Pancreas (tissue), 10 donors: ENCODE results near the gene ALDH1A1. TPM values are rescaled to one million over a fixed set of nuclear protein-coding genes. Genes with fewer than 3 reads are reported as not detected.

Experiments
- ATAC-seq, 4 donors: fragments of 200-7000 bp; cut with Tn5 transposase; one replicate each; pipeline versions ENCODE4 v1.8.0 to v1.9.1; 2020; ENCODE audit warnings: mild to moderate bottlenecking in 4 of 4, moderate library complexity in 4 of 4
- DNase-seq, 6 donors: peaks; one replicate each; pipeline ENCODE4 v3.0.0-alpha.2; 2020
- FAIRE-seq: peaks from 2 replicates; lab custom pipeline; 2012; peaks lifted over from hg19 to GRCh38; lab: Jason Lieb, UNC
- H3K27ac ChIP-seq, 4 donors: fragments of 200-600 bp; sonication (generic); 1 replicate in 3 of 4; 2 replicates in 1 of 4; pipeline versions ENCODE4 v1.5.0 to v1.8.0; 2020
- H3K27me3 ChIP-seq, 4 donors: fragments of 200-600 bp; one replicate each; pipeline ENCODE4 v1.8.0; 2021
- H3K36me3 ChIP-seq, 3 donors: fragments of 200-600 bp; sonication (generic) in 1 of 3; one replicate each; pipeline versions ENCODE4 v1.5.0 to v1.8.0; 2020 to 2021
- H3K4me1 ChIP-seq, 3 donors: fragments of 200-600 bp; one replicate each; pipeline ENCODE4 v1.8.0; 2021
- H3K4me3 ChIP-seq, 4 donors: fragments of 200-600 bp; sonication (generic) in 2 of 4; one replicate each; pipeline versions ENCODE4 v1.5.0 to v1.8.0; 2020 to 2021
- H3K9me3 ChIP-seq, 4 donors: fragments of 200-600 bp; one replicate each; pipeline ENCODE4 v1.8.0; 2021
- WGBS, 2 donors: extraction: QIAGEN DNeasy Blood & Tissue Kit; methylation state at CpG; one replicate each; pipeline ENCODE4 v1.1.7; 2013; 5-methylcytosine and 5-hydroxymethylcytosine counted together
- intact Hi-C, 3 donors: fragments of 100-400 bp; cut with DNase I; formaldehyde crosslinking; loops; one replicate each; pipeline versions ENCODE4 v1.11.1 to v1.14.2; 2022
- polyA plus RNA-seq, 2 donors: library from polyadenylated mRNA; stranded (reverse); fragments of 200-250 nt; gene quantifications; one replicate each; pipeline ENCODE4 v1.2.3, GENCODE V29; 2013
- total RNA-seq, 6 donors: library from RNA; stranded (reverse); fragmentation: NEBNext Ultra II Directional in 4 of 6; extraction: Animal tissue kit (Norgen Biotek cat#: 25700) in 4 of 6; gene quantifications; one replicate each; pipeline versions ENCODE4 v1.2.1 to v1.2.4, GENCODE V29; 2021 to 2023
- TF ChIP-seq, protein P1 (sequence below), 4 donors: fragments of 200-600 bp; sonication (generic) in 3 of 4; IDR thresholded peaks; one replicate each; pipeline versions ENCODE4 v1.5.0 to v1.8.0; 2021; ENCODE audit warnings: antibody characterized with exemption in 4 of 4
- donor health status: healthy with polysubstance abuse.
- donor health status: DM: no; HTN: no; CAD: no; lungs with moderate emphysema.
- donor health status: DM: no; HTN: no; CAD: no.
- donor health status: control.
- donor health status: control.
- donor health status: Bipolar disorder and iron deficiency.
- donor health status: DM: yes; HTN: yes; CAD: no.
- donor health status: DM: no; HTN: no; CAD: no.
- donor health status: DM: no; HTN: no; CAD: no.
- donor health status: DM: yes; HTN: yes; CAD: no.

Gene ALDH1A1
- total and polyA plus RNA-seq, 8 donors = 141 to 275 (median 176) TPM

- TF ChIP-seq, protein P1, sequence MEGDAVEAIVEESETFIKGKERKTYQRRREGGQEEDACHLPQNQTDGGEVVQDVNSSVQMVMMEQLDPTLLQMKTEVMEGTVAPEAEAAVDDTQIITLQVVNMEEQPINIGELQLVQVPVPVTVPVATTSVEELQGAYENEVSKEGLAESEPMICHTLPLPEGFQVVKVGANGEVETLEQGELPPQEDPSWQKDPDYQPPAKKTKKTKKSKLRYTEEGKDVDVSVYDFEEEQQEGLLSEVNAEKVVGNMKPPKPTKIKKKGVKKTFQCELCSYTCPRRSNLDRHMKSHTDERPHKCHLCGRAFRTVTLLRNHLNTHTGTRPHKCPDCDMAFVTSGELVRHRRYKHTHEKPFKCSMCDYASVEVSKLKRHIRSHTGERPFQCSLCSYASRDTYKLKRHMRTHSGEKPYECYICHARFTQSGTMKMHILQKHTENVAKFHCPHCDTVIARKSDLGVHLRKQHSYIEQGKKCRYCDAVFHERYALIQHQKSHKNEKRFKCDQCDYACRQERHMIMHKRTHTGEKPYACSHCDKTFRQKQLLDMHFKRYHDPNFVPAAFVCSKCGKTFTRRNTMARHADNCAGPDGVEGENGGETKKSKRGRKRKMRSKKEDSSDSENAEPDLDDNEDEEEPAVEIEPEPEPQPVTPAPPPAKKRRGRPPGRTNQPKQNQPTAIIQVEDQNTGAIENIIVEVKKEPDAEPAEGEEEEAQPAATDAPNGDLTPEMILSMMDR (IDR thresholded peaks at IDR 0.05) = no peak
- no peaks in the 10 kb centered on the region for H3K27me3 ChIP-seq
- H3K36me3 ChIP-seq = peaks cover 0 to 59% (median 16%) of the 10 kb centered on the region in 3 donors
- no peaks in the 10 kb centered on the region for H3K9me3 ChIP-seq
- FAIRE-seq (no peak), ATAC-seq (no peak), DNase-seq (no peak)
- no peak overlapping the region for H3K4me3 ChIP-seq
- H3K27ac ChIP-seq = no peak overlapping the region
- H3K4me1 ChIP-seq = no peaks in the 10 kb centered on the region
- WGBS, 2 donors = 67 to 71% methylated on average over 1 of the region's 1 CpG
- intact Hi-C loops = no loop called here
These were observed 34.9 kb downstream of the ALDH1A1 start for GRCh38 chr9:72917892-72918509.

DNA sequence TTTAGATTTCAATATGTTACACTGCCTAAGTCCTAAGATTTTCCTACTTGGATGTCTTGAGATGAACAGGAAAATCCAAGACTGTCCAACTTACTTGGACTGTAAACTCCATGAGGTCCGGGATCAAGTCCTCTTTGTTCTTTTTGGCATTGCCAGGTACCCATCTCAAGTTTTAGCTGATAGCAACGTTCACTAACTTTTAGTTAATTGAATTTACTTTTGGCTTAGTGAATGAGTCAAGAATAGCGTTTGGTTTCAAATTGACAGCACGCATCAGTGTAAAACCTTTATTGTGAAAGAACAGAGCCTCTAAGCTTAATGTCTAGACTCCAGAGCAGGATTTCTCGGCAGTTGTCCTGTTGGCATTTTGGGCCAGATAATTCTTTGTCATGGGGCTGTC, 37.2 kb downstream of the ALDH1A1 start:
- intact Hi-C loops = no loop called here
- no peak overlapping the region for H3K27ac ChIP-seq
- no peak overlapping the region for H3K4me3 ChIP-seq
- ATAC-seq = no peak
- H3K36me3 ChIP-seq = peaks cover 0 to 57% (median 16%) of the 10 kb centered on the region in 3 donors
- H3K4me1 ChIP-seq = no peaks in the 10 kb centered on the region
- no peak for DNase-seq
- H3K27me3 ChIP-seq = no peaks in the 10 kb centered on the region
- no peak for FAIRE-seq
- TF ChIP-seq, protein P1 (IDR thresholded peaks at IDR 0.05) = no peak
- no peaks in the 10 kb centered on the region for H3K9me3 ChIP-seq
- 65 to 71% methylated on average over 5 of the region's 5 CpGs for WGBS, 2 donors

DNA sequence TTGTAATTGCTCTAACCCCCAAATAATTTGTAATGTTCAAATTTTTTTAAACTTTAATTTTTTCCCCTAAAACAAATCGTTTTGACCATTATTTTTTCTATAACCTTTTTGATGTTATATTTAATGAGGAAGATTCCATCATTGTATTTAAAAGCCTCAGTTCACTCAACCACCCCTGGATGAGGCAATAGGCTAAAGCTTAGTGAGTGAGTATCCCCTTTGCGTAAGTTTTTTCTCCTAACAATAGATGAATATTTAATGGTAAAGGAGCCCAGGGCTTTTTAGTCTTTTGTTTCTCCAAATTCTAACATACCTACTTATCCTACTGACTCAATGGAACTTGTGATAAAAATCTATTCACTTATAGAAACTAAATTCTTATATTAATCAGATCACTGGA, 38.1 kb downstream of the ALDH1A1 start:
- H3K36me3 ChIP-seq = peaks cover 0 to 54% (median 16%) of the 10 kb centered on the region in 3 donors
- no peak overlapping the region for H3K27ac ChIP-seq
- no peak for FAIRE-seq
- WGBS, 2 donors = 75 to 86% methylated on average over 2 of the region's 2 CpGs
- DNase-seq = no peak
- TF ChIP-seq, protein P1 (IDR thresholded peaks at IDR 0.05) = no peak
- peaks cover 0 to 4% (median 0%) of the 10 kb centered on the region in 3 donors for H3K4me1 ChIP-seq
- no peaks in the 10 kb centered on the region for H3K27me3 ChIP-seq
- H3K9me3 ChIP-seq = no peaks in the 10 kb centered on the region
- intact Hi-C loops = no loop called here
- no peak overlapping the region for H3K4me3 ChIP-seq
- no peak for ATAC-seq

DNA sequence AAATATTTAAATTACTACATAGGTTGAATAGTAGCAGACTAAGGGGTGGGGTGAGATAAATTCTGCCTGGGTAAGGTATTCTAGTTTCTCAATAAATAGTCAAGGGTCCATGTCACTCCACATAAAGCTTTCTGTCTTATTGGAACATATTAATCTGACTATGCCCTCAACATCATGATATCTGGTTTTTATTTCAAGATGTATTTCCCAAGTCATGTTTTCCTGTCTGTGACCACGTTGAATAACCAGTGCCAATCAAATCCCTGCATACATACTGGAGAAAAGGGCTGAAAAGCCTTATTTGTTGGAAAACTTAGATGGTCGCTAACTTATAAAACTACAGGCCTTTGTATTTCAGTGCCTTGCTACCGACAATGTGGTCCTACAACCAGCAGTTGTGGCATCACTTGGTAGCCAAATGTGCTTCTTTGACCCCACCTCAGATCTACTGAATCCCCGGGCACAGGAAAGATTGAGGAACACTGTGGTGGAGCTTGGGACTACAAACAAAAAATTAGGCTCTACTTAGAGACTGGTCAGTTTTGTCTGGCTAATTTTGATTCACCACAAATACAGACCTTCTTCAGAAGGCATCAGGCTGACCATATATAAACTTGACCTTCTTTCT, 39.4 kb downstream of the ALDH1A1 start:
- peaks cover 0 to 44% (median 20%) of the 10 kb centered on the region in 3 donors for H3K36me3 ChIP-seq
- FAIRE-seq (no peak), DNase-seq (no peak), ATAC-seq (no peak)
- H3K27ac ChIP-seq = no peak overlapping the region
- H3K27me3 ChIP-seq = no peaks in the 10 kb centered on the region
- H3K4me3 ChIP-seq = no peak overlapping the region
- peaks cover 0 to 10% (median 9%) of the 10 kb centered on the region in 3 donors for H3K4me1 ChIP-seq
- H3K9me3 ChIP-seq = no peaks in the 10 kb centered on the region
- WGBS, 2 donors = 91 to 96% methylated on average over 4 of the region's 4 CpGs
- TF ChIP-seq, protein P1 (IDR thresholded peaks at IDR 0.05) = no peak
- intact Hi-C loops = no loop called here
